Right atrium auricular region (tissue), 2 donors: Measurements from ENCODE around the gene GGCT. TPM values are rescaled to one million over a fixed set of nuclear protein-coding genes. Genes with fewer than 3 reads are reported as not detected.

Experiments used
- DNase-seq: peaks from one replicate; pipeline ENCODE4 v3.0.0-alpha.2; 2019; ENCODE audit warnings: low spot score
- H3K27ac ChIP-seq, 2 donors: fragments of 200-600 bp; sonication (generic); 1 replicate in 1 of 2; 2 replicates in 1 of 2; pipeline ENCODE4 v1.5.1; 2016 to 2019
- H3K27me3 ChIP-seq, 2 donors: fragments of 200-600 bp; sonication (generic); one replicate each; pipeline versions ENCODE4 v1.5.1 to v1.6.0; 2017 to 2019
- H3K36me3 ChIP-seq: fragments of 200-600 bp; sonication (generic); one replicate; pipeline ENCODE4 v1.5.1; 2016
- H3K4me1 ChIP-seq, 2 donors: fragments of 200-600 bp; sonication (generic); one replicate each; pipeline versions ENCODE4 v1.5.1 to v1.6.0; 2017 to 2019
- H3K4me3 ChIP-seq, 2 donors: fragments of 200-600 bp; sonication (generic); 1 replicate in 1 of 2; 2 replicates in 1 of 2; pipeline ENCODE4 v1.5.1; 2017 to 2019; ENCODE audit warnings: mild to moderate bottlenecking in 1 of 2, moderate library complexity in 1 of 2
- H3K9me3 ChIP-seq, 2 donors: fragments of 200-600 bp; sonication (generic); one replicate each; pipeline ENCODE4 v1.5.1; 2019
- CTCF ChIP-seq, 2 donors: fragments of 200-600 bp; sonication (generic); IDR thresholded peaks; one replicate each; pipeline ENCODE4 v1.5.1; 2019; ENCODE audit warnings: antibody characterized with exemption in 2 of 2
- total RNA-seq, 2 donors: library from RNA; depleted of rRNA; stranded (reverse); fragments of >200 nt; gene quantifications; one replicate each; pipeline ENCODE4 v1.1.0, GENCODE V29; 2016

GGCT gene
- total RNA-seq, 2 donors from 2014 or later, result 15.1 to 27.6 TPM

GRCh38 chr7:30470771-30471170 is 33.9 kb downstream of the GGCT start:
- no peak for TF ChIP-seq CTCF (IDR thresholded peaks at IDR 0.05)

DNA sequence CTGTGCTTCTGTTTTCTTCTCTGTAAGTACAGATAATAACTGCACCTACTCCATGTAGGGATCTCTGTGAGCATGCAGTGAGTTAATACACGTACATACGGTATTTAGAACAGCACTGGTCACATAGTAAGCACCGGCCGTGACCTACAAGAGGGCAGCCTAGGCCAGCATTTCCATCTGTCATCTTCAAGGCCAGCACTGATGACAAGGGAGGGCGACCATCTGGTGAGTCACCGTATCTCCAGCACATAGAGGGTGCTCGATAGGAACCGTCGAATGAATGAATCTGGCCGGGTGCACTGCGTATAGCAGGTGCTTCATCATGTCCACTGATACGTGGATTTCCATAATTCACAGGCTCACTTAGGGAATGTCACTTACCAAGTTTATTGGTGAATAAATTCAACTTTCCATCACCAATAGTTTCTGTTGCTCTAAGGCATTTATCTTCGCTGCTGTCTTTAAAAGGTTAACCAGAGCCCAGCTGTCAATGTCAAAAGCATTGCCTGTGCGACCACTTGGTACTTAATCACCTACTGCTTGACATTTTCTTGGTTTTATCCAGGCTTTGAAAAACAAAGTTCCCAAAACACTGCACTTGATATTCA is 34.4 kb downstream of the GGCT start:
- TF ChIP-seq CTCF (IDR thresholded peaks at IDR 0.05), result no peak
- H3K27me3 ChIP-seq, result no peaks in the 10 kb centered on the region
- H3K27ac ChIP-seq, result peak overlapping the region; percentile 95 to 97
- H3K36me3 ChIP-seq, result no peaks in the 10 kb centered on the region
- H3K9me3 ChIP-seq, result no peaks in the 10 kb centered on the region
- DNase-seq, result peak; percentile 84
- H3K4me3 ChIP-seq, result peak overlapping the region in 1 of 2 donors; percentile 9
- peaks cover 0 to 97% of the 10 kb centered on the region in 2 donors for H3K4me1 ChIP-seq

More at GRCh38 chr7:30470771-30471170, 33.9 kb downstream of the GGCT start:
- Histone ChIP-seq H3K9me3 (no peaks in the 10 kb centered on the region), H3K4me3 (peak overlapping the region in 1 of 2 donors; percentile 9), H3K36me3 (no peaks in the 10 kb centered on the region), H3K4me1 (peaks cover 0 to 97% of the 10 kb centered on the region in 2 donors), H3K27me3 (no peaks in the 10 kb centered on the region), H3K27ac (peak overlapping the region; percentile 95 to 97)
- peak; percentile 84 for DNase-seq

DNA sequence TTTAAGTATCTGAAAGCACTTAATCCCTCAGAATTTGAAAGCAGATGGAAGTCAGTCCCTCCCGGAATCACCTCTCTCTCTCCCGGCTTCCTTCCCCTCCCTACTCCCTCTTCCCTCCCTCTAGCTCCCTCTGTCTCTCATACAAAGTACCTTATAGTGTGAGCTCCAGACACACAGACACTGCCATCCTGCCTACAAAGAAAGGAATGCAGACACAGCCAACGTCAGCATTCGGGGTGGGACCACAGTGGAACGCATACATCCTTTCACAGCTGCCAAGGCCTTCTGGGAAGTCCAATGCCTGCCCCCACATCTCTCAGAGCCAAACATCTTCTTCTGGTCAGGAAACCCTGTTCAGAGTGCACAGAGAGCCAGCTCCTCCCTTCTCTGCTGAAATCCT is 35.3 kb downstream of the GGCT start:
- no peaks in the 10 kb centered on the region for H3K36me3 ChIP-seq
- peak overlapping the region; percentile 95 to 97 for H3K27ac ChIP-seq
- peak; percentile 34 to 59 for TF ChIP-seq CTCF (IDR thresholded peaks at IDR 0.05)
- H3K27me3 ChIP-seq, result no peaks in the 10 kb centered on the region
- no peak overlapping the region for H3K4me3 ChIP-seq
- DNase-seq, result peak; percentile 96
- H3K4me1 ChIP-seq, result peaks cover 0 to 97% of the 10 kb centered on the region in 2 donors
- no peaks in the 10 kb centered on the region for H3K9me3 ChIP-seq

DNA sequence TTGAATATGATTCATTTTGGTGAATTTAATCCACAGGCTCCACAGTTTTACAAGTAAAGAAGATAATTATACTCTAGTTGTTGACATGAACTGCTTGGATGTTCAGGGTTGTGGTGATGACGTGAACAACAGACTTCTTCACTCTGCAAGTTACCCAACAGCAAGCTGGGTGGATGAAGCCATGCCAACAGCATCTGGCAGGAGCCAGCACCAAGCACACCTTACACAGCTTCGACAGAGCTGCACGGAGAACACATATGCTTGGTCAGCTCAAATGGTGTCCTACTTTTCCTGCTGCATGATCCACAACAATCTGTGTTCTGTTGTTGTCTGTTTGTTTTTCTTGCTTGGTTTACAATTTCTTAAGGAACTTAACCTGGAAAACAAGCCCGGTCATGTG is 35.8 kb downstream of the GGCT start:
- peak; percentile 75 for DNase-seq
- TF ChIP-seq CTCF (IDR thresholded peaks at IDR 0.05), result no peak
- Histone ChIP-seq H3K9me3 (no peaks in the 10 kb centered on the region), H3K36me3 (no peaks in the 10 kb centered on the region), H3K4me3 (no peak overlapping the region), H3K4me1 (peaks cover 0 to 97% of the 10 kb centered on the region in 2 donors), H3K27ac (peak overlapping the region; percentile 95 to 97), H3K27me3 (no peaks in the 10 kb centered on the region)

DNA sequence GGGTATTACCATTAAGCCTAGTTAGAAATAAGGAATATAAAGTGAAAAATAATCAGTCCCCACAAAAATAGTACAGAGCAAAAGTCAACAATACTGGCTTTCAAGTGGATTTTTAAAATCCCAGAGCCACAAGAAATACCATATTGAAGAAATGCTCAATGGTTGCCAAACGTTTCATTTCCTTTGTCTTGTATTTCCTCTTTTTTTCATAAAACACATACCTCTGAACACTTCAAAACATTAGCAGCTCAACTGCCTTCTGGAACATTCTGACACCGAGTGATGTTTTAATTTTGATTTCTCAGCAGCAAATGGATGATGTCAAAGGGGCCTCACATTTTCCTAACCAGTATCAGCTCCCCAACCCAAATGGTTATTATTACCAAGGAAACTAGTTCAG is 36.6 kb downstream of the GGCT start:
- Histone ChIP-seq H3K9me3 (no peaks in the 10 kb centered on the region), H3K27me3 (no peaks in the 10 kb centered on the region), H3K4me1 (peaks cover 0 to 97% of the 10 kb centered on the region in 2 donors), H3K4me3 (no peak overlapping the region), H3K27ac (peak overlapping the region; percentile 95 to 97), H3K36me3 (no peaks in the 10 kb centered on the region)
- no peak for DNase-seq
- TF ChIP-seq CTCF (IDR thresholded peaks at IDR 0.05), result no peak

GRCh38 chr7:30467271-30467670 is 37.4 kb downstream of the GGCT start:
- peaks cover 0 to 92% of the 10 kb centered on the region in 2 donors for H3K4me1 ChIP-seq

More at GRCh38 chr7:30467271-30467670, 37.4 kb downstream of the GGCT start:
- Histone ChIP-seq H3K36me3 (peaks cover 6% of the 10 kb centered on the region), H3K9me3 (no peaks in the 10 kb centered on the region), H3K27ac (peak overlapping the region in 1 of 2 donors; percentile 97), H3K4me3 (no peak overlapping the region), H3K27me3 (no peaks in the 10 kb centered on the region)
- DNase-seq, result peak; percentile 28
- no peak for TF ChIP-seq CTCF (IDR thresholded peaks at IDR 0.05)
